HepG2 (cell line): ENCODE results near the gene NUDT2. TPM values are rescaled to one million over a fixed set of nuclear protein-coding genes. Genes with fewer than 3 reads are reported as not detected.
A peak's percentile ranks its signal among the peaks of the same experiment; 100 is the strongest.

ENCODE experiments used
- AHR ChIP-seq: IDR thresholded peaks from 2 replicates; pipeline ENCODE4 v1.6.1; 2018; ENCODE audit warnings: missing genetic modification reagents, missing compliant biosample characterization
- CHD2 ChIP-seq: IDR thresholded peaks from 2 replicates; pipeline ENCODE4 v1.6.1; 2011; ENCODE audit warnings: low read depth, low read length, improper control_type of control experiment
- GZF1 ChIP-seq: sonication (generic); formaldehyde crosslinking; IDR thresholded peaks from 2 replicates; pipeline ENCODE4 v1.5.1; 2020; ENCODE audit warnings: mild to moderate bottlenecking, missing genetic modification reagents
- KDM3A ChIP-seq: IDR thresholded peaks from 2 replicates; pipeline ENCODE4 v1.6.1; 2018; ENCODE audit warnings: low read depth, missing compliant biosample characterization
- LBX2 ChIP-seq: sonication (generic); formaldehyde crosslinking; IDR thresholded peaks from 2 replicates; pipeline ENCODE4 v1.5.0; 2020; ENCODE audit warnings: missing genetic modification reagents, mild to moderate bottlenecking, borderline replicate concordance
- NR3C1 ChIP-seq: sonication (generic); formaldehyde crosslinking; IDR thresholded peaks from 2 replicates; pipeline ENCODE4 v1.4.0; 2020; ENCODE audit warnings: missing genetic modification reagents
- TP53 ChIP-seq: sonication (generic); formaldehyde crosslinking; conservative IDR thresholded peaks from 2 replicates; pipeline ENCODE4 v1.4.0; 2020; ENCODE audit warnings: missing genetic modification reagents
- WIZ ChIP-seq: sonication (generic); formaldehyde crosslinking; IDR thresholded peaks from 2 replicates; pipeline ENCODE4 v1.5.1; 2020; ENCODE audit warnings: mild to moderate bottlenecking, missing genetic modification reagents
- ZBTB38 ChIP-seq: sonication (generic); formaldehyde crosslinking; IDR thresholded peaks from 2 replicates; pipeline ENCODE4 v1.5.1; 2020; ENCODE audit warnings: mild to moderate bottlenecking, missing genetic modification reagents
- ZFP36L1 ChIP-seq: sonication (generic); formaldehyde crosslinking; IDR thresholded peaks from 2 replicates; pipeline ENCODE4 v1.8.0; 2022; ENCODE audit warnings: mild to moderate bottlenecking, missing genetic modification reagents, moderate library complexity
- ZNF460 ChIP-seq: sonication (generic); formaldehyde crosslinking; IDR thresholded peaks from 2 replicates; pipeline ENCODE4 v1.5.1; 2020; ENCODE audit warnings: missing genetic modification reagents, mild to moderate bottlenecking, borderline replicate concordance
- ZNF558 ChIP-seq: sonication (generic); formaldehyde crosslinking; IDR thresholded peaks from 2 replicates; pipeline ENCODE4 v1.9.0; 2022; ENCODE audit warnings: mild to moderate bottlenecking, missing genetic modification reagents, borderline replicate concordance
- ZNF572 ChIP-seq: sonication (generic); formaldehyde crosslinking; IDR thresholded peaks from 2 replicates; pipeline ENCODE4 v1.5.1; 2020; ENCODE audit warnings: mild to moderate bottlenecking, missing genetic modification reagents
- polyA plus RNA-seq, 8 experiments: library from polyadenylated mRNA; depleted of rRNA in 3 of 8; stranded (reverse) in 7 of 8; unstranded in 1 of 8; fragments of >200 nt; fragmentation: Illumina TruSeq in 4 of 8; extraction: Trizol in 4 of 8; gene quantifications; 2 replicates each; pipeline versions ENCODE4 v1.2.1 to v1.2.3, GENCODE V29; 2011 to 2016; ENCODE audit warnings: low read depth in 4 of 8, missing spikeins in 1 of 8, mixed read lengths in 1 of 8; ENCODE audit not compliant: insufficient read depth in 1 of 8
- total RNA-seq, 5 experiments: library from RNA; depleted of rRNA; stranded (reverse); fragments of >200 nt; fragmentation: Illumina TruSeq; extraction: Trizol; gene quantifications; 2 replicates each; pipeline ENCODE4 v1.2.3, GENCODE V29; 2016; ENCODE audit warnings: low read depth in 1 of 5
- TF ChIP-seq, protein P1 (sequence below): sonication (generic); formaldehyde crosslinking; IDR thresholded peaks from 2 replicates; pipeline ENCODE4 v1.4.0; 2020; ENCODE audit warnings: missing genetic modification reagents
- TF ChIP-seq, protein P2 (sequence below): sonication (generic); formaldehyde crosslinking; IDR thresholded peaks from 2 replicates; pipeline ENCODE4 v1.4.0; 2020; ENCODE audit warnings: mild to moderate bottlenecking, missing genetic modification reagents
- TF ChIP-seq, protein P3 (sequence below): sonication (generic); formaldehyde crosslinking; IDR thresholded peaks from 2 replicates; pipeline ENCODE4 v1.5.0; 2020; ENCODE audit warnings: missing genetic modification reagents

Gene NUDT2
- total and polyA plus RNA-seq, 2 of the 13 experiments (the other 11 are each of a cell fraction or from before 2014, with no cell fraction given): 19.9 to 24.6 TPM

- TF ChIP-seq, protein P1, sequence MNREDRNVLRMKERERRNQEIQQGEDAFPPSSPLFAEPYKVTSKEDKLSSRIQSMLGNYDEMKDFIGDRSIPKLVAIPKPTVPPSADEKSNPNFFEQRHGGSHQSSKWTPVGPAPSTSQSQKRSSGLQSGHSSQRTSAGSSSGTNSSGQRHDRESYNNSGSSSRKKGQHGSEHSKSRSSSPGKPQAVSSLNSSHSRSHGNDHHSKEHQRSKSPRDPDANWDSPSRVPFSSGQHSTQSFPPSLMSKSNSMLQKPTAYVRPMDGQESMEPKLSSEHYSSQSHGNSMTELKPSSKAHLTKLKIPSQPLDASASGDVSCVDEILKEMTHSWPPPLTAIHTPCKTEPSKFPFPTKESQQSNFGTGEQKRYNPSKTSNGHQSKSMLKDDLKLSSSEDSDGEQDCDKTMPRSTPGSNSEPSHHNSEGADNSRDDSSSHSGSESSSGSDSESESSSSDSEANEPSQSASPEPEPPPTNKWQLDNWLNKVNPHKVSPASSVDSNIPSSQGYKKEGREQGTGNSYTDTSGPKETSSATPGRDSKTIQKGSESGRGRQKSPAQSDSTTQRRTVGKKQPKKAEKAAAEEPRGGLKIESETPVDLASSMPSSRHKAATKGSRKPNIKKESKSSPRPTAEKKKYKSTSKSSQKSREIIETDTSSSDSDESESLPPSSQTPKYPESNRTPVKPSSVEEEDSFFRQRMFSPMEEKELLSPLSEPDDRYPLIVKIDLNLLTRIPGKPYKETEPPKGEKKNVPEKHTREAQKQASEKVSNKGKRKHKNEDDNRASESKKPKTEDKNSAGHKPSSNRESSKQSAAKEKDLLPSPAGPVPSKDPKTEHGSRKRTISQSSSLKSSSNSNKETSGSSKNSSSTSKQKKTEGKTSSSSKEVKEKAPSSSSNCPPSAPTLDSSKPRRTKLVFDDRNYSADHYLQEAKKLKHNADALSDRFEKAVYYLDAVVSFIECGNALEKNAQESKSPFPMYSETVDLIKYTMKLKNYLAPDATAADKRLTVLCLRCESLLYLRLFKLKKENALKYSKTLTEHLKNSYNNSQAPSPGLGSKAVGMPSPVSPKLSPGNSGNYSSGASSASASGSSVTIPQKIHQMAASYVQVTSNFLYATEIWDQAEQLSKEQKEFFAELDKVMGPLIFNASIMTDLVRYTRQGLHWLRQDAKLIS (CRISPR knock-in tag): no peak
- TF ChIP-seq NR3C1 (CRISPR knock-in tag) (no peak), WIZ (no peak), AHR (CRISPR knock-in tag) (0 out of 2 replicates have a peak, but pooled peaks have one; percentile 57), CHD2 (no peak), ZNF460 (CRISPR knock-in tag) (no peak; the same call in 1 of the 2 replicates), TP53 (CRISPR knock-in tag) (no peak), ZFP36L1 (CRISPR knock-in tag) (no peak; the same call in 1 of the 2 replicates), LBX2 (no peak), ZNF572 (CRISPR knock-in tag) (no peak), ZBTB38 (CRISPR knock-in tag) (no peak), ZNF558 (CRISPR knock-in tag) (no peak), KDM3A (CRISPR knock-in tag) (no peak), GZF1 (CRISPR knock-in tag) (0 out of 2 replicates have a peak, but pooled peaks have one; percentile 25)
- TF ChIP-seq, protein P2, sequence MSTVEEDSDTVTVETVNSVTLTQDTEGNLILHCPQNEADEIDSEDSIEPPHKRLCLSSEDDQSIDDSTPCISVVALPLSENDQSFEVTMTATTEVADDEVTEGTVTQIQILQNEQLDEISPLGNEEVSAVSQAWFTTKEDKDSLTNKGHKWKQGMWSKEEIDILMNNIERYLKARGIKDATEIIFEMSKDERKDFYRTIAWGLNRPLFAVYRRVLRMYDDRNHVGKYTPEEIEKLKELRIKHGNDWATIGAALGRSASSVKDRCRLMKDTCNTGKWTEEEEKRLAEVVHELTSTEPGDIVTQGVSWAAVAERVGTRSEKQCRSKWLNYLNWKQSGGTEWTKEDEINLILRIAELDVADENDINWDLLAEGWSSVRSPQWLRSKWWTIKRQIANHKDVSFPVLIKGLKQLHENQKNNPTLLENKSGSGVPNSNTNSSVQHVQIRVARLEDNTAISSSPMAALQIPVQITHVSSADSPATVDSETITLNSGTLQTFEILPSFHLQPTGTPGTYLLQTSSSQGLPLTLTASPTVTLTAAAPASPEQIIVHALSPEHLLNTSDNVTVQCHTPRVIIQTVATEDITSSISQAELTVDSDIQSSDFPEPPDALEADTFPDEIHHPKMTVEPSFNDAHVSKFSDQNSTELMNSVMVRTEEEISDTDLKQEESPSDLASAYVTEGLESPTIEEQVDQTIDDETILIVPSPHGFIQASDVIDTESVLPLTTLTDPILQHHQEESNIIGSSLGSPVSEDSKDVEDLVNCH (CRISPR knock-in tag): no peak
- TF ChIP-seq, protein P3, sequence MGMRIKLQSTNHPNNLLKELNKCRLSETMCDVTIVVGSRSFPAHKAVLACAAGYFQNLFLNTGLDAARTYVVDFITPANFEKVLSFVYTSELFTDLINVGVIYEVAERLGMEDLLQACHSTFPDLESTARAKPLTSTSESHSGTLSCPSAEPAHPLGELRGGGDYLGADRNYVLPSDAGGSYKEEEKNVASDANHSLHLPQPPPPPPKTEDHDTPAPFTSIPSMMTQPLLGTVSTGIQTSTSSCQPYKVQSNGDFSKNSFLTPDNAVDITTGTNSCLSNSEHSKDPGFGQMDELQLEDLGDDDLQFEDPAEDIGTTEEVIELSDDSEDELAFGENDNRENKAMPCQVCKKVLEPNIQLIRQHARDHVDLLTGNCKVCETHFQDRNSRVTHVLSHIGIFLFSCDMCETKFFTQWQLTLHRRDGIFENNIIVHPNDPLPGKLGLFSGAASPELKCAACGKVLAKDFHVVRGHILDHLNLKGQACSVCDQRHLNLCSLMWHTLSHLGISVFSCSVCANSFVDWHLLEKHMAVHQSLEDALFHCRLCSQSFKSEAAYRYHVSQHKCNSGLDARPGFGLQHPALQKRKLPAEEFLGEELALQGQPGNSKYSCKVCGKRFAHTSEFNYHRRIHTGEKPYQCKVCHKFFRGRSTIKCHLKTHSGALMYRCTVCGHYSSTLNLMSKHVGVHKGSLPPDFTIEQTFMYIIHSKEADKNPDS (CRISPR knock-in tag): no peak
Observed at GRCh38 chr9:34374905-34375552, 45.7 kb downstream of the NUDT2 start (continued).
